Calu3 (cell line): Measurements from ENCODE around the gene TSPAN18. TPM values are rescaled to one million over a fixed set of nuclear protein-coding genes. Genes with fewer than 3 reads are reported as not detected.
A peak's percentile ranks its signal among the peaks of the same experiment; 100 is the strongest.

Source experiments
- BruUV-seq: library from RNA; stranded (reverse); fragments of 400-500 nt; replicated peaks from 2 replicates; lab custom pipeline; 2021; lab: Mats Ljungman, UMichigan
- CTCF ChIA-PET: fragments of 300-600 bp; sonication (Branson Sonifier 250); formaldehyde crosslinking; loops from one replicate; lab custom pipeline; 2022; ENCODE audit warnings: antibody characterized with exemption; lab: Charles Lee
- DNase-seq: peaks from one replicate; pipeline ENCODE4 v3.0.0; 2022
- H3K27ac Mint-ChIP-seq: one replicate; pipeline ENCODE4 v1.8.0; 2022; ENCODE audit warnings: mixed read lengths; ENCODE audit not compliant: unreplicated experiment
- H3K27me3 Mint-ChIP-seq: one replicate; pipeline ENCODE4 v1.8.0; 2022; ENCODE audit warnings: mixed read lengths; ENCODE audit not compliant: unreplicated experiment
- H3K36me3 Mint-ChIP-seq: one replicate; pipeline ENCODE4 v1.8.0; 2022; ENCODE audit warnings: mild to moderate bottlenecking, moderate library complexity, mixed read lengths; ENCODE audit not compliant: insufficient read depth, unreplicated experiment
- H3K4me1 Mint-ChIP-seq: one replicate; pipeline ENCODE4 v1.8.0; 2022; ENCODE audit warnings: mild to moderate bottlenecking, low read depth, mixed read lengths; ENCODE audit not compliant: unreplicated experiment
- H3K4me3 Mint-ChIP-seq: one replicate; pipeline ENCODE4 v1.8.0; 2022; ENCODE audit warnings: mild to moderate bottlenecking, low read depth, moderate library complexity, mixed read lengths; ENCODE audit not compliant: unreplicated experiment
- H3K9me3 Mint-ChIP-seq: one replicate; pipeline ENCODE4 v1.8.0; 2022; ENCODE audit warnings: low read depth, mixed read lengths; ENCODE audit not compliant: unreplicated experiment
- CTCF ChIP-seq: fragments of 200-600 bp; IDR thresholded peaks from one replicate; pipeline ENCODE4 v1.8.0; 2022; ENCODE audit warnings: antibody characterized with exemption; ENCODE audit not compliant: unreplicated experiment
- intact Hi-C: fragments of 100-400 bp; cut with micrococcal nuclease; formaldehyde crosslinking; loops from one replicate; pipeline ENCODE4 v1.10.0; 2022; ENCODE audit not compliant: unreplicated experiment
- total RNA-seq: library from RNA; stranded (reverse); gene quantifications from 2 replicates; pipeline ENCODE4 v1.2.3, GENCODE V29; 2022

The TSPAN18 gene
- total RNA-seq, 1 experiment from 2014 or later: not detected

- Mint-ChIP-seq H3K27ac (no peak overlapping the region), H3K9me3 (no peaks in the 10 kb centered on the region), H3K36me3 (no peaks in the 10 kb centered on the region), H3K4me3 (no peak overlapping the region), H3K27me3 (peaks cover 35% of the 10 kb centered on the region), H3K4me1 (peaks cover 23% of the 10 kb centered on the region)
- intact Hi-C loops: no loop called here
- CTCF ChIA-PET: no interaction called here
- no peak for TF ChIP-seq CTCF
- no TSS peak for BruUV-seq
- no peak for DNase-seq
These were observed 154.2 kb downstream of the TSPAN18 start for GRCh38 chr11:44880953-44881352.

GRCh38 chr11:44883277-44883676 is 156.5 kb downstream of the TSPAN18 start:
- no peaks in the 10 kb centered on the region for H3K36me3 Mint-ChIP-seq
- H3K4me1 Mint-ChIP-seq: peaks cover 23% of the 10 kb centered on the region
- H3K9me3 Mint-ChIP-seq: no peaks in the 10 kb centered on the region
- no peak overlapping the region for H3K4me3 Mint-ChIP-seq
- BruUV-seq: no TSS peak
- intact Hi-C loops: no loop called here
- TF ChIP-seq CTCF: no peak
- H3K27ac Mint-ChIP-seq: no peak overlapping the region
- CTCF ChIA-PET: interaction anchor here (0.5 kb wide), 1 partner anchor 30 kb away, joined by 3 read pairs; no protein-coding TSS in a partner anchor
- DNase-seq: peak; percentile 37
- peaks cover 48% of the 10 kb centered on the region for H3K27me3 Mint-ChIP-seq

- no peak overlapping the region for H3K27ac Mint-ChIP-seq
- CTCF ChIA-PET: no interaction called here
These were observed 157.3 kb downstream of the TSPAN18 start for GRCh38 chr11:44884056-44884455.

GRCh38 chr11:44885065-44885810 is 158.5 kb downstream of the TSPAN18 start:
- H3K27me3 Mint-ChIP-seq: peaks cover 58% of the 10 kb centered on the region
- intact Hi-C loops: no loop called here
- H3K9me3 Mint-ChIP-seq: no peaks in the 10 kb centered on the region
- BruUV-seq: no TSS peak
- CTCF ChIA-PET: interaction anchor here (1.9 kb wide), 1 partner anchor 20 kb away, joined by 5 read pairs; no protein-coding TSS in a partner anchor
- H3K27ac Mint-ChIP-seq: no peak overlapping the region
- DNase-seq: no peak
- peaks cover 23% of the 10 kb centered on the region for H3K4me1 Mint-ChIP-seq
- H3K4me3 Mint-ChIP-seq: no peak overlapping the region
- TF ChIP-seq CTCF: no peak
- no peaks in the 10 kb centered on the region for H3K36me3 Mint-ChIP-seq

More at GRCh38 chr11:44884056-44884455, 157.3 kb downstream of the TSPAN18 start:
- DNase-seq: no peak
- no peak for TF ChIP-seq CTCF
- Mint-ChIP-seq H3K9me3 (no peaks in the 10 kb centered on the region), H3K4me3 (no peak overlapping the region), H3K27me3 (peaks cover 48% of the 10 kb centered on the region), H3K4me1 (peaks cover 23% of the 10 kb centered on the region), H3K36me3 (no peaks in the 10 kb centered on the region)
- no TSS peak for BruUV-seq
- intact Hi-C loops: no loop called here
